Testis (tissue), 2 donors: ENCODE measurements around the gene TMEM202.

Source experiments
- CTCF ChIP-seq, 3 experiments: fragments of 450-650 bp in 2 of 3; fragments of 200-600 bp in 1 of 3; sonication (generic) in 1 of 3; IDR thresholded peaks; one replicate each; pipeline ENCODE4 v1.5.1; 2016 to 2019; ENCODE audit warnings: antibody characterized with exemption in 3 of 3, mild to moderate bottlenecking in 2 of 3, moderate library complexity in 1 of 3
- POLR2A ChIP-seq: fragments of 450-650 bp; IDR thresholded peaks from one replicate; pipeline ENCODE4 v1.6.1; 2017; ENCODE audit warnings: antibody characterized with exemption, mild to moderate bottlenecking, moderate library complexity

DNA sequence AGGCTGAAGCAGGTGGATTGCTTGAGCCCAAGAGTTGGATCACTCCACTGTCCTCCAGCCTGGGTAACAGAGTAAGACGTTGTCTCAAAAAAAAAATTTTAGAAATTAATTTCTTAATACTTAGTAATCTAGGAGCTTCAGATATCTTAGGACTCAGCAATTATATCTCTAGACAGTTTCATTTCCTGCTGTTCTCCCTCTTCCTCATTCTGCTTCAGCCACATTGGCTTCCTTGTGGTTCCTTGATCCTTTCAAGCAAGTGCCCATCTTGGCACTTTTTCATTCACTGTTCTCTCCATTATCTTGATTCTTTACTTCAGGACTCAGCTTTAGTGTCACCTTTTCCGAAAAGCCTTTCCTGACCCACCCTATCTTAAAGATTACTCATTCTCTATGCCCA is 22.5 kb downstream of the TMEM202 start:
- no peak for TF ChIP-seq POLR2A
- TF ChIP-seq CTCF (IDR thresholded peaks at IDR 0.05), result no peak
